GM19455 (cell line): ENCODE measurements around the gene GPM6B.

Experiments used
- ATAC-seq: cut with Tn5 transposase; IDR thresholded peaks from one replicate; pipeline ENCODE4 v1.9.1; 2021; ENCODE audit not compliant: unreplicated experiment

GPM6B gene

DNA sequence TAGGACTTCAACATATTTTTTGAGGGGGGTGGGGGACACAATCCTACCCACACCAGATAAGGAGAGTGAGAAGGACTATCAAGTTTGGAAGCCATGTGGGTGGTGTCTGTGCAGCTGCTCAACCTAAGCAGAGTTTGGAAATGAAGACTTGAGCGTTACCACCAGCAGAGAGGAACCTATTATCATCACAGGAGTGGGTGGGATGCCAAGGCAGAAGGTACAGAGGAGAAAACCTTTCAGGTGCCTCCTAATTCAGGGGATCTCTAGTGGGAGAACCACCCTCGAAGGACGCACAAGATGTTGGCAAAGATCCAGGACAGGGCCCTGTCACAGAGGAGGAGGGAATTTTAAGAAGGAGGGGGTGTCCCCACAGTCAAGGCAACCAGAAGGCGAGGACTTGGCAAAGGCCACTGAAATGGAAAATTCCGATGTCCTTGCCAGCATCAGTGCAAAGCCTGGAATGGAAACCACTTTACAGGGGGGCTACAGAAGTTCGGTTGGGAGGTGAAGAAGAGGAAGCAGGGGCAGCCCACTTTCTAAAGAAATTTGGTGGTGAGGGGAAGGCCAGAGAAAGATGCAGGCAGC is 8.4 kb upstream of the GPM6B start:
- no peak for ATAC-seq

GRCh38 chrX:13824746-13825145 is 7.9 kb upstream of the GPM6B start:
- no peak for ATAC-seq

DNA sequence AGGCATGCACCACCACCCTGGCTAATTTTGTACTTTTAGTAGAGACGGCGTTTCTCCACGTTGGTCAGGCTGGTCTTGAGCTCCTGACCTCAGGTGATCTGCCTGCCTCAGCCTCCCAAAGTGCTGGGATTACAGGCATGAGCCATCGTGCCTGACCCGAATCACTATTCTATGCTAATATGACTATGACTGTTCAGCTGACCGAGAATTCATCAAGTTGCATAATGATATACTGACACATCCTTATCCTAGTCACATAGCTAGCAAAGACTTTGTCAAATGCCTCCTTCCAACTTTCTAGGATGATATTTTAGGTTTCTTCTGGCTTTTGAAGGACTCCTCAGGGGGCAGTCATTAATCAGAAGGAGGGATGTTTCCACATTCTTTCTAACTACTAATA is 4.8 kb upstream of the GPM6B start:
- ATAC-seq, result no peak

GRCh38 chrX:13816176-13816575 is 717 bp downstream of the GPM6B start:
- no peak for ATAC-seq

DNA sequence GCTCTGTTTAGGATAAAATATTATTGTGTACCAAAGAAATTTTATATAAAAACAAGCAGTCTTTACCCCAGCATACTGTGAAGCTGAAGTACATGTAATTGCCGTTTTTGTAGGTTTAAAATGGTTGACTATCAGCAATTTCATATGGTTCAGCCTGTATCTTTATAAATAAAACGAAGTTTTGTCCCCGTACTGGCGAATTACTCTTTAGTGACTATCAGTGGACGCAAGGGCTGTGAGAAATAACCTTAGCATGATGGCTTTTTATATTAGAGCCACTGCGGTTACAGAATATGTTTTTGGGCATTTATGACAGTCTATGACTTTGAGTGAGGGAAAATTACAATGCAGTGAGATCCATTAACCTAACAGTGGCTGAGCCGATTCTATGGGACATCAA is 1.2 kb downstream of the GPM6B start:
- no peak for ATAC-seq

DNA sequence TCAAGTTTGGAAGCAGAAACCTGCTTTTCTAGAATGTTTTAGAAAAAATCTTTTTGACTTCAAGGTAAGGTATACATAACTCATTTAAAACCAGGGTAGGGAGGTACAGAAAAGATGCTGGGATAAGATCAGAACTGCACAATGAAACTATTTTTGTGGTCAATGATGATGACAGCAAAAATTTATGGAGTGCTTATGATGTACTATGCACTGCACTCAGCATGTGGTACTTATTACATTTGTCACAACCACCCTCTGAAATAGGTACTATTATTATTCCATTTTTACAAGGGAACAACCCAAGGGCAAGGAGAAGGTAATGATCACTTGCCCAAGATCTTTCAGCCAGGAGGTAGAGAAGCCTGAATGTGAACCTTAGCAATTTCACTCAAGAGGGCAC is 8.0 kb downstream of the GPM6B start:
- no peak for ATAC-seq

DNA sequence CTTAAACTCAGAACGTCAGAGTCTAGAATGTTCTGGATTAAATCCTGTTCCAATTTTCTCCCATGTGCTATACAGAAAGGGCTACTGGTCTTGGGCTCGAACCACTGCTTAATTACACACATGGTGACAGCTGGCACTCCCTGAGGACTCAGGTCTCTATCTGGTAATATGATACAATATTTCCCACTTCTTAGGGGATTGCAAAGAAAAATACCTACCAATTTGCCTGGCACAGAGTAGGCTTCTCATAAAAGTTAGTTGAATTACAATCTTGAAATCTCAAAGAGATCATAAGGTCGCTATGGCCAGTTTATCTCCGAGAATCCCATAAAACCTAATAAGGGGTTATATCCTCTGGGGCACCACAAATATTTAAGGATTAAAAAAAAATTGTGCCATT is 8.6 kb downstream of the GPM6B start:
- ATAC-seq, result no peak

DNA sequence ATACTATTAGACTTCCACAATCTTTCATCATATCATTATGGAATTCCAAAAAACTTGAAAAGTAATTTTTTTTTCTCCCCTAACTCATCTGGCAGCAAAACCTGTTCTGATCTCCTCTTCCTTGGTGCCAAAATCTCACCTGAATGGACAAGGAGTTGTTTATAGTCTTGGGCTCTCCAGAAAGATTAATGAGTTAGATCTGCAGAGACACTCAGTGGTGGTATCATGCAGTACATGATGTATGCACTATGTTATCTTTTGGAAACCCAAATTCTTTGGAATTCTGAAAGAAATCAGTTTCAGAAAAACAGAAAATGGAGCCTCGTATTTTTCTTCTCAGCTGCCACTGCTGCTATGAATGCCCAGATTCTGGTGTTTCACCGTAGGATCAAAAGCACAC is 11.7 kb downstream of the GPM6B start:
- ATAC-seq, result no peak

DNA sequence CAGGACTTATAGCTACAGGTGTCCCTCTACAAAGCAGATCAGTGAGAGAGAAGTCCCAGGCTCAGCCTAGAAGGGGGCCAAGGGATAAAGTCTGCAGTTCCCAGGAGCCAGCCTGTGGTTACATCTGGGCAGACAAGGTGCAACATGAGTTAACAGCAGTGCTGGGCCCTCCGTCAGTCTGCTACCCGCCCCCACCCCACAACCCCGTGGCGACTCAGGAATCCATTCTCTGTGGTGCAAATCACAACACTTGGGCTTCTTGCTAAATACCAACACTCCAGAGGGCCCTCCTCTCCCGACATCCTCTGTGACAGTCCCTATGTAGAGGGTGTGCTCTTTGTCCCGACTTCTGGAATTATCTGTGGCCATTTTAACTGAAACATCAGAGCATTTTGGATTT is 13.8 kb downstream of the GPM6B start:
- ATAC-seq, result no peak

DNA sequence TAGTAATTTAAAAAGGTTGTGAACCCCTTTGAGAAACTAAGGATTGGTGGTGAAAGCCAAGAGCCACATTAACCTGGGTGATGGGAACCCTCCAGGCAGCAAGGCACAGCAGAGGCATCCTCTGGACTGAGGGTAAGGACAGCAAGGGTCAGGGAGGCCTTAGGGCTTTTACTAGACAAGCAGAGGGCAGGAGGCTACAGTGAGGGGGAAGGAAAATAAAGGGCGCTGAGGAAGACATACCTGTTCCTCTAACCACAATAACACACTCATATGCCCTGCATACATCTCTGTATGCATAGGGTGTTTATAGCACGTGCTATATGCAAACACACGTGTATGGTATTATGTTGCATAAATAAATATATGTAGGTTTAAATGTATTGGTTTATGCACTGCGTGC is 18.7 kb downstream of the GPM6B start:
- ATAC-seq, result no peak

GRCh38 chrX:13797512-13797911 is 19.4 kb downstream of the GPM6B start:
- no peak for ATAC-seq

DNA sequence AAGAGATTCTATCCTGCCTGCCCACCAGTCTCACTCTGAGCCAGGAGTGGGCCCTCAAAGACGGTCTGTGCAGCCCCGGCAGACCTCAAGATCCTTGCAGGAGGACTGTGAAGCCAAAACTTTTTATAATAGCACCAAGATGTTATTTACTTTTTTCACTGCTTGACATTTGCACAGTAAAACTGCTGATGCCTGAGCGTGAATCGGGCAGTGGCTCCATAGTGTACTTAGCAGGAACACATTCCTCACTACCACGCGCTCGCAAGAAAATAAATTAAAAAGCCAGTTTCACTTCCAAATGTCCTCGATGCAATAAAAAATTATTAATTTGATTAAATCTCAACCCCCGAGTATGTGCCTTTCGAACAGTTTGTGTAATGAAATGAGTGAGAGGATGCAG is 22.5 kb downstream of the GPM6B start:
- ATAC-seq, result no peak

- ATAC-seq, result no peak
Measured at GRCh38 chrX:13793897-13794296, 23.0 kb downstream of the GPM6B start.

- ATAC-seq, result no peak
Measured at GRCh38 chrX:13791559-13791958, 25.3 kb downstream of the GPM6B start.

DNA sequence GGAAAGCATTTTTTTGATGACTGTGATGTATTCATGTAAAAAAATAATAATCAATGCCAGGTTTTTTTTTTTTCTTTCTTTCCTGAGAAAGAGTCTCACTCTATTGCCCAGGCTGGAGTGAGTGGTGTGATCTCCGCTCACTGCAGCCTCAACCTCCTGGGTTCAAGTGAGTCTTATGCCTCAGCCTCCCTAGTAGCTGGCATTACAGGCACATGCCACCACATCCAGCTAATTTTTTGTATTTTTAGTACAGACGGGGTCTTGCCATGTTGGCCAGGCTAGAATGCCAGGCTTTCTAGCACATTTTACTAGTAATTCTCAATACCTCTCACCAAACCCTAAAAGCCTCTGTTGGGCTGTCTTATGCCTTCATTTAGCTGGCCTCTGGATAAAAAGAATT is 25.7 kb downstream of the GPM6B start:
- ATAC-seq, result no peak

DNA sequence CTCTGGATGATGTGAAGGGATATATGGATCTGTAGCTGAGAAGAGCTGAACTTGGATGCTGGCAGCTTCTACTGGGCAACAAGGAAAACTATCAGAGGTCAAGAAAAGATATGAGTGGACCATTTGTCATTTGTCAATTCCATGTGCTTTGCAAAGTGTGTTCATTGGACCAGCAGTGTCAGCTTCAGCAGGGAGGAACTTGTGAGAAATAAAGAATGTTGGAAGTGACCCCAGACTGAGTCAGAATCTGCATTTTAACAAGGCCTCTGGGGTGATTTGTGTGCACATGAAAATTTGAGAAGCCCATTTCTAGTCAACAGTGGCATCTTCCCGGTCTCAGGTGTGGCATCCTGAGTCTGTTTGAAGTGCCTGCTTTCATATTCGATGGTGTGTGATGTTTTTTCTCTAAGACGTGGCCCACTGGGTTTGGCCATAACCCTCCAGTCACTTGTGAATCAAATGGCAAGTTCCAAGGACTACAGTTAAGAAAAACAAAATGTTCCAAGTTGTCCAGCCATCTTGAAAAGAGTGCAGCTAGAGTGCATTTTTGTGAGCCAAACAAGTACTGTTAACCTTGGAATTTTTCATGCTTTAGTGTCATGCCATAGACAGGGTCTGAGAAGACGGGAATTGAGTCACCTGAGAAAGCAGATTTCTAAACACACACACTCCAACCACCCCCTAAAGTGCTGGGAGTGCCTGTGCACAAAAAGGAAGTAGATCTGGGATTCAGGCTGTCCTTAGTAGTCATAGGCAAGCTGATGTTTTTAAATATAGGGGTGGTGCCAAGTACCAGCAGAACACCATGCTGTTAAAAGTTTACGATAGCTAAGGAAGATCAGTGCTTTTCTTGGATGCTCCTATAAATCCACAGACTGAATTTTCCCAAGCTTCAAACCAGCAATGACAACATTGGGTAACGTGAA is 26.4 kb downstream of the GPM6B start:
- ATAC-seq, result no peak

- no peak for ATAC-seq
Measured at GRCh38 chrX:13786048-13786447, 30.8 kb downstream of the GPM6B start.

GRCh38 chrX:13780868-13781427 is 35.9 kb downstream of the GPM6B start:
- ATAC-seq, result no peak

DNA sequence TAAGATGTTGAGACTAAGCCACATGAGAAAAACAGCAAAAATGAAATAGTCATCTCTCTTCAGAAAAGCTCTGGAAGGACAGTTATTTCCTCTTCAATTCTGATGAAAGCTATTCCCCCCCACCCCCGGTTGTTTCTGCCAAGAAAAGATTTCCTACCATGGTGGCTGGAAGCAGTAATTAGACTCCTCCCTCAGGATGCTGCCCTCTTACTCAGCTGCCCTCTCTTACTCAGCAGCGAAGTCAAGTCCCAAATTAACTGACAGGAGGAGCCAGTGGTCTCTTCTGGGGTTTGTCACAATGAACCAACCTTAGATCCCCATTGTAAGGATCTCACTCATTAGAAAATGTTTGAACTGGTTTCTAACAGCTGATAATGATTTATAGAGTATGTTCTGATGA is 38.0 kb downstream of the GPM6B start:
- no peak for ATAC-seq

DNA sequence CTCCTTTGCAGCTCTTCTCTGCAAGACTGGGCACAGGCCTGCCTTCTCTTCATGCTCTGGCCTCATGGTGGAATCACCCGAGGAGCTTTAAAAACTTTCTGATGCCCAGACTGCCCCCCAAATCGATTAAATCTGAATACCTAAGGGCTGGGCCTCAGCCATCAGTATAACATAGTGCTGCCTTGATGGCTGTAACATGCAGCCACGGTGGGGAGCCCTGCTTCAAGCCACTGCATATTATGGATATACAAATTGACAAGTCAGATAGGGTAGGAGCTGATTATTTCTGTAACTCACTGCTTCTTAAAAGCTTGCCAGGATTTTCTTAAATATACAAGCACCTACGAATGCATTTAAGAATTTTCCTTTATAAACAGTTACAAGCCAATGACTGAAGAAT is 40.5 kb downstream of the GPM6B start:
- no peak for ATAC-seq

- no peak for ATAC-seq
Measured at GRCh38 chrX:13775837-13776236, 41.1 kb downstream of the GPM6B start.

DNA sequence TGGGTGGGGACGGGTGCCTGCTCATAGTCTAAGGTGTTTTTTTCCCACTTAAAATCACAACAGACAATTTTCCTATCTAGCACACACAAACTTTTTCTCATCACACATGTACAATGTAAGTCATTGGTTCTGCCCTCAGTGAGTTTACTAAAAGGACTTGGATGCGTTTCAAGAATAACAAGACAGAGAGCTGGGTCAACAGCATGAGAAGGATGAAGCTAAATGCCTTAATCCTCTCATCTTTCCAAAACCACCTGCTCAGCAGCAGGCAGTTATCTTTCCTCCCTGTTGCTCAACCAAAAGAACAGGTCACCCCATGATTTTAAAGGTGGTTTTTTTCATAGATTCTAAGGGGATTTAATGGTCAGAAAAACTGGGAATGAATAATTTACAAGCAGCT is 42.2 kb downstream of the GPM6B start:
- ATAC-seq, result no peak
